ENCODE data around the gene CACNB4.

The CACNB4 gene

DNA sequence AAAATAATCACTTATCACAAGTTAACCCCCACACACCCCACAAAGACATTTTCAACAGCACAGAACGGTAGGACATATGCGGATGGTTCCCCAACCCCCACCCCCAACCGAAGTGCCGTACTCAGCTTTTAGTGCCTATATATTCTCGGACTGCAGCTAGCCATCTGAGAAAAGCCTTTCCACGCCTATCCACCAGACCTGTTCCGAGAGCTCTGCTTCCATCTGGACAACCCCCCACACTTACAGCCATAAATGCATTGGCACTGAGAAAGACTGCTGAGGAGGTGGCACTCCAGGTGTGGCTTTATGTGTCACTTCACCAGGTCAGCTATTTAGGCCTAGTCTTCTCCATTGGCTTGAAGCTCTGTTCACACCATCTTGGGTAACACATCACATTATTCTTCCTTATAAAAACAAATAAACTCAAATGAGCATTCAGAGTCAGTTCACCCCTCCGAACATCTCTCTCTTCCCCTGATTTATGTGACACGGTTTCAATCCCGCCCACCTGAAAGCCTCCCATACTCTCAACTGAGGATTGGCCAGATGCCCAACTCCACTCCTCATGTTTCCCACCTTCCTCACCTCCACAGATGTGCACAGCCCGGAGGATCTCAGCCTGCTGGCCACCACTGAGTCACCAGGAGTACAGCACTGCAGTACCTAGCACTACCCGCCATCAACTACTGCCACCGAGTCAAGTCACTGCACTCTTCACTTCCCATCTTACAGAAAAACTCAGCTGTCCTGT lies 127.4 kb downstream of the CACNB4 start:
- H3K27ac ChIP-seq (ENCODE audit: poor library complexity, severe bottlenecking): no peak overlapping the region
- no peaks in the 10 kb centered on the region for H3K36me3 ChIP-seq (ENCODE audit: low read depth)
- no peak for TF ChIP-seq CTCF (IDR thresholded peaks at IDR 0.05; ENCODE audit: poor library complexity, severe bottlenecking)
- no peak for ATAC-seq (ENCODE audit: low read depth)
- H3K9me3 ChIP-seq (ENCODE audit: severe bottlenecking): no peaks in the 10 kb centered on the region
- H3K4me3 ChIP-seq (ENCODE audit: severe bottlenecking): no peak overlapping the region
- DNase-seq (ENCODE audit: low spot score): no peak
- no peaks in the 10 kb centered on the region for H3K27me3 ChIP-seq (ENCODE audit: insufficient read depth, poor library complexity, severe bottlenecking)
- H3K4me1 ChIP-seq (ENCODE audit: insufficient read depth, poor library complexity, severe bottlenecking): no peaks in the 10 kb centered on the region

GRCh38 chr2:151968770-151969470 lies 129.9 kb downstream of the CACNB4 start:
- H3K27ac ChIP-seq (ENCODE audit: poor library complexity, severe bottlenecking): no peak overlapping the region
- H3K4me1 ChIP-seq (ENCODE audit: insufficient read depth, poor library complexity, severe bottlenecking): no peaks in the 10 kb centered on the region
- H3K27me3 ChIP-seq (ENCODE audit: insufficient read depth, poor library complexity, severe bottlenecking): no peaks in the 10 kb centered on the region
- no peaks in the 10 kb centered on the region for H3K9me3 ChIP-seq (ENCODE audit: severe bottlenecking)
- no peak for ATAC-seq (ENCODE audit: low read depth)
- TF ChIP-seq CTCF (IDR thresholded peaks at IDR 0.05; ENCODE audit: poor library complexity, severe bottlenecking): no peak
- no peaks in the 10 kb centered on the region for H3K36me3 ChIP-seq (ENCODE audit: low read depth)
- no peak for DNase-seq (ENCODE audit: low spot score)
- no peak overlapping the region for H3K4me3 ChIP-seq (ENCODE audit: severe bottlenecking)

- no peaks in the 10 kb centered on the region for H3K27me3 ChIP-seq (ENCODE audit: insufficient read depth, poor library complexity, severe bottlenecking)
- no peaks in the 10 kb centered on the region for H3K36me3 ChIP-seq (ENCODE audit: low read depth)
- H3K9me3 ChIP-seq (ENCODE audit: severe bottlenecking): no peaks in the 10 kb centered on the region
- DNase-seq (ENCODE audit: low spot score) (no peak), ATAC-seq (ENCODE audit: low read depth) (no peak)
- H3K4me1 ChIP-seq (ENCODE audit: insufficient read depth, poor library complexity, severe bottlenecking): no peaks in the 10 kb centered on the region
- TF ChIP-seq CTCF (IDR thresholded peaks at IDR 0.05; ENCODE audit: poor library complexity, severe bottlenecking): no peak
- H3K4me3 ChIP-seq (ENCODE audit: severe bottlenecking): no peak overlapping the region
- H3K27ac ChIP-seq (ENCODE audit: poor library complexity, severe bottlenecking): no peak overlapping the region
Observed at GRCh38 chr2:151967829-151968722, 130.8 kb downstream of the CACNB4 start.

DNA sequence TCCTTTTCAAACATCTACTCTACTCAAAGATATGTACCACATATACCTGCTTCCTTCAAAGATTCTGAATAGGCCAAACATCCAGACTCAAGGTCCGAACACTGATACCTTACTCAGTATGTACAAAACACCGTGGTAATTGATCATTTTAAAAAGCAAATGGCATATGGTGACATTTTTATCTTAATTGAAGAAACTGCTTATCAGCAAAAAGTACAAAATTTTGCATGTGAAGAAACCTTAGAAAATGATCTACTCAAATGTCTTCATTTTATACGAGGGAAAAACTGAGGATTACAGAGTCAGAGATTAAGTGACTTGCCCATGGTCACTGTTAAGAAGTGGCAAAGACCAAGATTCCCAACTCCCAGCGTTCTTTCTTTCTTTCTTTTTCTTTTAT lies 133.0 kb downstream of the CACNB4 start:
- ATAC-seq (ENCODE audit: low read depth): no peak
- Histone ChIP-seq H3K4me1 (ENCODE audit: insufficient read depth, poor library complexity, severe bottlenecking) (no peaks in the 10 kb centered on the region), H3K36me3 (ENCODE audit: low read depth) (no peaks in the 10 kb centered on the region), H3K27me3 (ENCODE audit: insufficient read depth, poor library complexity, severe bottlenecking) (no peaks in the 10 kb centered on the region), H3K9me3 (ENCODE audit: severe bottlenecking) (no peaks in the 10 kb centered on the region), H3K4me3 (ENCODE audit: severe bottlenecking) (no peak overlapping the region), H3K27ac (ENCODE audit: poor library complexity, severe bottlenecking) (no peak overlapping the region)
- no peak for TF ChIP-seq CTCF (IDR thresholded peaks at IDR 0.05; ENCODE audit: poor library complexity, severe bottlenecking)
- no peak for DNase-seq (ENCODE audit: low spot score)
